ENCODE results near the gene PTGDR. TPM values are rescaled to one million over a fixed set of nuclear protein-coding genes. Genes with fewer than 3 reads are reported as not detected.
A peak's percentile ranks its signal among the peaks of the same experiment; 100 is the strongest.

PTGDR gene
- polyA plus RNA-seq, 12 donors: 0.11 to 0.85 (median 0.41) TPM; not detected in 2

DNA sequence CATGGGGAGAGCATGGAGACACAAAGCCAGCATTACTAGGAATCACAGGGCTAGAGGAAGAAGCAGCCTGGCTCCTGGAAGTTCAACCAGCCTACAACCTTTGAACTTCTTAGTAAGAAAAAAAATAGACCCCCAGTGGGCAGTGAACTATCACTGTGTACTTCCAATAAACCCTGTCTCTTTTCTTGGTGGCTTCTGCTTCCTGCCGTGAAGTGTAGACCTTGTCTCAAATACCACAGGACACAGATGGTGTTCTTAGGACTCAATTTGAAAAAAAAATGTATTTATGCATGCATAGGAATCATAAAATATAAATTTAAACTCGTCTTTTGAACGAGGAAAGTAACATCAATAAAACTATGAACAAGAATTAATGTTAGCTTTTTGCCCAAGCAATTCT lies 43.0 kb downstream of the PTGDR start:
- no peak for DNase-seq

DNA sequence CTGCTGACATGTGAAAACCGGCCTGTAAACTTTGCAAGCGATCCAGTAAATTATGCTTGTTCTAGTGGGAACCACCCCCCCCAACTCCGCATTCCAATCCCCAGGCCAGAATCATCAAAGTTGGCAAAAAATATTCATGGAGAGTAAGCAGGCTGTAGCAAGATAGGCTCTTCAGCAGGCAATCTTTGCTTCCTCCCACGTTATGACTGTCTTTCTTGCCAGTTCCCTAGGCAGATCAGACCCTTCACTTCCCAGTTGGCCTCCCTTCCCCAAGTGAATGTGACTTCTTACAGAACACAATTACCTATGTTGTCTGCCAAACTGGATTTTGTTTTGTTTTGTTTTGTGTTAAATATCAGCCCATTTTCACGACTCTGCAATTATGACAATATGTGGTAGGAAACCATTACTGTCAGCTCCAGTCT lies 45.4 kb downstream of the PTGDR start:
- DNase-seq: peak; percentile 25

GRCh38 chr14:52313462-52313861 lies 46.0 kb downstream of the PTGDR start:
- no peak for DNase-seq

DNA sequence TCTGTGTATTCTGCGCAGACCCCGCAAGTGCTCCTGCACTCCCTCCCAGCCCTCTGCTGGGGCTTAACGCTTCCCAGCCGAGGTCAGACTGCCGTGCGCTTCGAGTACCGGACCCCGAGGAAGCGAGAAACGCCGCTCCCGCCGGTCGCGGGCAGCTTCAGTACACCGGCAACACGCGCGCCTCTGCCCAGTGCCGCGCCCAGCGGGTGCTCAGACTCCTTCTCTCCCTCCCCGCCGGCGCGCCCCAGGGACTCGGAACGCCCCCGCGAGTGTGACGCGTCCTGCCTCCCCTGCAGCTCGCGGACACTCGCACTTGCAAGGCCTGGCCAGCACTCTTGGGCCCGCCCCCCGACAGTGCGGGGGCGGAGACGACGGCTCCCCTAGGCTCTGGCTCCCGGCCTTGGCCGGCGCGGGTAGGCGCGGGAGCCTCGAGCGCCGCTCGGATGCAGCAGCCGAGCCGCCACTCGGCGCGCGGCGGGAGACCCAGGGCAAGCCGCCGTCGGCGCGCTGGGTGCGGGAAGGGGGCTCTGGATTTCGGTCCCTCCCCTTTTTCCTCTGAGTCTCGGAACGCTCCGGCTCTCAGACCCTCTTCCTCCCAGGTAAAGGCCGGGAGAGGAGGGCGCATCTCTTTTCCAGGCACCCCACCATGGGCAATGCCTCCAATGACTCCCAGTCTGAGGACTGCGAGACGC lies 46.6 kb downstream of the PTGDR start, which contains the start of gene PTGER2:
Gene PTGER2, plus strand, starts transcription at position 410 of the 692 bp plus-strand sequence. Its CDS starts 237 bp downstream, at position 647.
- peak; percentile 73 for DNase-seq

DNA sequence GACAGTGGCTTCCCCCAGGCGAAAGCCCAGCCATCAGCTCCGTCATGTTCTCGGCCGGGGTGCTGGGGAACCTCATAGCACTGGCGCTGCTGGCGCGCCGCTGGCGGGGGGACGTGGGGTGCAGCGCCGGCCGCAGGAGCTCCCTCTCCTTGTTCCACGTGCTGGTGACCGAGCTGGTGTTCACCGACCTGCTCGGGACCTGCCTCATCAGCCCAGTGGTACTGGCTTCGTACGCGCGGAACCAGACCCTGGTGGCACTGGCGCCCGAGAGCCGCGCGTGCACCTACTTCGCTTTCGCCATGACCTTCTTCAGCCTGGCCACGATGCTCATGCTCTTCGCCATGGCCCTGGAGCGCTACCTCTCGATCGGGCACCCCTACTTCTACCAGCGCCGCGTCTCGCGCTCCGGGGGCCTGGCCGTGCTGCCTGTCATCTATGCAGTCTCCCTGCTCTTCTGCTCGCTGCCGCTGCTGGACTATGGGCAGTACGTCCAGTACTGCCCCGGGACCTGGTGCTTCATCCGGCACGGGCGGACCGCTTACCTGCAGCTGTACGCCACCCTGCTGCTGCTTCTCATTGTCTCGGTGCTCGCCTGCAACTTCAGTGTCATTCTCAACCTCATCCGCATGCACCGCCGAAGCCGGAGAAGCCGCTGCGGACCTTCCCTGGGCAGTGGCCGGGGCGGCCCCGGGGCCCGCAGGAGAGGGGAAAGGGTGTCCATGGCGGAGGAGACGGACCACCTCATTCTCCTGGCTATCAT lies 47.3 kb downstream of the PTGDR start:
- peak; percentile 31 for DNase-seq

- no peak for DNase-seq
Observed at GRCh38 chr14:52315355-52315718, 47.8 kb downstream of the PTGDR start.

- DNase-seq: no peak
Observed at GRCh38 chr14:52318062-52318461, 50.6 kb downstream of the PTGDR start.

DNA sequence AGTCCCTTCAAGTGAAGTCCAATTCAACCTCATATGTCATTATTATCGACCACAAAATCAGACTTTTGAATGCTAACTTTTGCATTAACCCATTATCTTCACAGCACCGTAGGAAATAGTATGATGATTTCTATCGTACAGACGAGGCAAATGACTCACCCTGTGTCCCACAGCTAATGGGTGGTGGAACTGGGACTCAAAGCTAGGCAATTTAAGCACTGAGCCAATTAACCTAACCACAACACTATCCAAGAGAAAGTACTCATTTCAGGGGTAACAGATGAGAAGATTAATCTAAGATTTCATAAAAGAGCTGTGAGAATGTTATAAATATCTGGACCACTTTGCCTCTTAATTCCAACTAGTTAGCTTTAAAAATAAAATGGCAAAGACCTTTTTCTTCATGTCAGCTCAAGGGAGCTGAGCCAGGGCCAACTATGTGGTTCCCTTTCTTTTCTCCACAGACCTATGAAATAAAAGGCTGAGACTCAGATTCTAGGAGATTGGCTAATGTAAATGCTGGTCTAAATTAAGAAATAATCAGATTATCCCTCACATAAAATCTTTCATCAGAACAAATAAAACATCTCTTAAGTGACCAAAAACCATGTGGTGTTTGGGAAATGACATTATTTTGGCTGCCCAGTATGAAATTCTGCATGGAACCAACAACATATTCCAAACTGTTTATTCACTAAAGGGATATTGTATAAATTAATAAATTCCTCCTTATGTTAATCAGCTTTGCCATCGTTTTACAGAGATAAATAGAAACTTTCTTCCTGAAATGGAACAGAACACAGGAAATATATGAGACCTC lies 51.5 kb downstream of the PTGDR start:
- no peak for DNase-seq

DNA sequence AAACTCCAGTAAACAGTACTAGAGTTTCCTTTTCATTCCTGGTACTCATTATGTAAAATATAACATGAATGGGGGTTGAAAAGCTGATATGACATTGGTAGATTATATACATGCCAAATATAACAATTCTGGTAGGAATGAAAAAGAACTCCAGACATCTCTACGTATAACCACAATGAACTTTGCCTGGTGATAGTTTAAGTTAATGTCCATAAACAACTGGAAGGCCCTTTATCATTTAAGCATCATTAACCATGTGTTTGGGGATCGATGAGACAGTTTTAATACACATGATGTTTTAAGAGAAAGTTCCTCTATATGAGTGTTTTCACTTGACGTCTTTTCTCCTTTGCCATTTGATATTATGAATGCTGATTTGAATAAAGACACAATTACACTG lies 52.4 kb downstream of the PTGDR start:
- DNase-seq: no peak

- DNase-seq: no peak
Observed at GRCh38 chr14:52325126-52325525, 57.6 kb downstream of the PTGDR start.

DNA sequence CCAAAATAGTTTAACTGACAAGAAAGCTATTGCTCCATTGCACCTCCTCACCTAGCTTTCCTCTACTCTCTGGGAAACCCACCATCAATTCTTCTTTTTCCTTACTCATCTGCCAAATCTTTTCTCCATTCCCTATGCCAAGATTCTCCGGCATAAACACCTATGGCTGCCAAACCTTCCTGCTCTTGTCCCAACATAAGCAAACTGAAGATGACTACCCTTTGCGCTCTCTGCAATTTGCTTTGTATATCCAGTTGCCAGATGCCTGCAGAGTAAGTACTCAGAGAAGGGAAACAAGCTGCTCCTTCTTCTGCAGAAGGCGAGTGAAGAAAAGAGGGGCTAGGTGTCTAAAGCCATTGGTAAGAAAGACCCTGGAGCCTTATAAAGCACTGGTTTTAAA lies 58.1 kb downstream of the PTGDR start:
- DNase-seq: no peak

Other genes starting within 250 kb of the PTGDR start
- gene NID2, start 198.6 kb upstream of the PTGDR start, polyA plus RNA-seq (ENCODE audit: insufficient read length in 12 of 12): 100 to 1,000 TPM in 6 of 12 donors, 10 to 100 TPM in 5, not detected in 1; 77.8 to 134 (median 103) TPM
- gene PTGER2, start 46.6 kb downstream of the PTGDR start, polyA plus RNA-seq (ENCODE audit: insufficient read length in 12 of 12): 1 to 10 TPM in 2 of 12 donors, under 1 TPM in 8, not detected in 2; 0.37 to 1.6 (median 0.87) TPM